Measurements from ENCODE around the gene DAND5.

DAND5 gene

GRCh38 chr19:12959481-12959880 lies 9.9 kb upstream of the DAND5 start:
- Histone ChIP-seq H3K4me3 (ENCODE audit: severe bottlenecking) (no peak overlapping the region), H3K27me3 (ENCODE audit: insufficient read depth, poor library complexity, severe bottlenecking) (no peaks in the 10 kb centered on the region), H3K9me3 (ENCODE audit: severe bottlenecking) (no peaks in the 10 kb centered on the region), H3K36me3 (ENCODE audit: low read depth) (peaks cover 12% of the 10 kb centered on the region), H3K4me1 (ENCODE audit: insufficient read depth, poor library complexity, severe bottlenecking) (peaks cover 14% of the 10 kb centered on the region), H3K27ac (ENCODE audit: poor library complexity, severe bottlenecking) (no peak overlapping the region)
- no peak for DNase-seq (ENCODE audit: low spot score)
- no peak for ATAC-seq (ENCODE audit: low read depth)
- TF ChIP-seq, protein P1, sequence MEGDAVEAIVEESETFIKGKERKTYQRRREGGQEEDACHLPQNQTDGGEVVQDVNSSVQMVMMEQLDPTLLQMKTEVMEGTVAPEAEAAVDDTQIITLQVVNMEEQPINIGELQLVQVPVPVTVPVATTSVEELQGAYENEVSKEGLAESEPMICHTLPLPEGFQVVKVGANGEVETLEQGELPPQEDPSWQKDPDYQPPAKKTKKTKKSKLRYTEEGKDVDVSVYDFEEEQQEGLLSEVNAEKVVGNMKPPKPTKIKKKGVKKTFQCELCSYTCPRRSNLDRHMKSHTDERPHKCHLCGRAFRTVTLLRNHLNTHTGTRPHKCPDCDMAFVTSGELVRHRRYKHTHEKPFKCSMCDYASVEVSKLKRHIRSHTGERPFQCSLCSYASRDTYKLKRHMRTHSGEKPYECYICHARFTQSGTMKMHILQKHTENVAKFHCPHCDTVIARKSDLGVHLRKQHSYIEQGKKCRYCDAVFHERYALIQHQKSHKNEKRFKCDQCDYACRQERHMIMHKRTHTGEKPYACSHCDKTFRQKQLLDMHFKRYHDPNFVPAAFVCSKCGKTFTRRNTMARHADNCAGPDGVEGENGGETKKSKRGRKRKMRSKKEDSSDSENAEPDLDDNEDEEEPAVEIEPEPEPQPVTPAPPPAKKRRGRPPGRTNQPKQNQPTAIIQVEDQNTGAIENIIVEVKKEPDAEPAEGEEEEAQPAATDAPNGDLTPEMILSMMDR (IDR thresholded peaks at IDR 0.05; ENCODE audit: poor library complexity, severe bottlenecking) = no peak

GRCh38 chr19:12965017-12965811 lies 4.2 kb upstream of the DAND5 start:
- no peaks in the 10 kb centered on the region for H3K27me3 ChIP-seq (ENCODE audit: insufficient read depth, poor library complexity, severe bottlenecking)
- peak; percentile 92 for ATAC-seq (ENCODE audit: low read depth)

GRCh38 chr19:12965812-12966135 lies 3.6 kb upstream of the DAND5 start:
- peak overlapping the region; percentile 21 for H3K4me3 ChIP-seq (ENCODE audit: severe bottlenecking)
- no peaks in the 10 kb centered on the region for H3K27me3 ChIP-seq (ENCODE audit: insufficient read depth, poor library complexity, severe bottlenecking)
- no peaks in the 10 kb centered on the region for H3K36me3 ChIP-seq (ENCODE audit: low read depth)
- peaks cover 7% of the 10 kb centered on the region for H3K4me1 ChIP-seq (ENCODE audit: insufficient read depth, poor library complexity, severe bottlenecking)
- TF ChIP-seq, protein P1 (IDR thresholded peaks at IDR 0.05; ENCODE audit: poor library complexity, severe bottlenecking) = no peak
- peak overlapping the region; percentile 8 for H3K27ac ChIP-seq (ENCODE audit: poor library complexity, severe bottlenecking)
- DNase-seq (ENCODE audit: low spot score) = no peak
- H3K9me3 ChIP-seq (ENCODE audit: severe bottlenecking) = no peaks in the 10 kb centered on the region
- ATAC-seq (ENCODE audit: low read depth) = no peak

More at GRCh38 chr19:12965017-12965811, 4.2 kb upstream of the DAND5 start:
- TF ChIP-seq, protein P1 (IDR thresholded peaks at IDR 0.05; ENCODE audit: poor library complexity, severe bottlenecking) = peak; percentile 97
- Histone ChIP-seq H3K36me3 (ENCODE audit: low read depth) (no peaks in the 10 kb centered on the region), H3K9me3 (ENCODE audit: severe bottlenecking) (no peaks in the 10 kb centered on the region), H3K4me3 (ENCODE audit: severe bottlenecking) (peak overlapping the region; percentile 21), H3K27ac (ENCODE audit: poor library complexity, severe bottlenecking) (peak overlapping the region; percentile 8), H3K4me1 (ENCODE audit: insufficient read depth, poor library complexity, severe bottlenecking) (peaks cover 7% of the 10 kb centered on the region)
- no peak for DNase-seq (ENCODE audit: low spot score)

- TF ChIP-seq, protein P1 (IDR thresholded peaks at IDR 0.05; ENCODE audit: poor library complexity, severe bottlenecking) = no peak
- Histone ChIP-seq H3K4me3 (ENCODE audit: severe bottlenecking) (no peak overlapping the region), H3K27me3 (ENCODE audit: insufficient read depth, poor library complexity, severe bottlenecking) (no peaks in the 10 kb centered on the region), H3K4me1 (ENCODE audit: insufficient read depth, poor library complexity, severe bottlenecking) (peaks cover 7% of the 10 kb centered on the region), H3K9me3 (ENCODE audit: severe bottlenecking) (no peaks in the 10 kb centered on the region), H3K36me3 (ENCODE audit: low read depth) (no peaks in the 10 kb centered on the region), H3K27ac (ENCODE audit: poor library complexity, severe bottlenecking) (no peak overlapping the region)
- ATAC-seq (ENCODE audit: low read depth) = no peak
- DNase-seq (ENCODE audit: low spot score) = no peak
Observed at GRCh38 chr19:12967907-12968306, 1.5 kb upstream of the DAND5 start.
